Measurements from ENCODE around the gene AP2A2.

GRCh38 chr11:940496-941135 lies 14.9 kb downstream of the AP2A2 start:
- no peak for TF ChIP-seq SMAD3 (CRISPR knock-in tag; IDR thresholded peaks at IDR 0.05; ENCODE audit: borderline replicate concordance)
- no peak for TF ChIP-seq CTCF (IDR thresholded peaks at IDR 0.05)
- no peak for TF ChIP-seq NFYB (CRISPR knock-in tag; conservative IDR thresholded peaks at IDR 0.05; ENCODE audit: low read depth)
- no peak for TF ChIP-seq FOXP4 (CRISPR knock-in tag; IDR thresholded peaks at IDR 0.05)
- TF ChIP-seq NFE2L1 (CRISPR knock-in tag; IDR thresholded peaks at IDR 0.05) = no peak
- TF ChIP-seq ELF4 (CRISPR knock-in tag; IDR thresholded peaks at IDR 0.05; ENCODE audit: low read depth) = no peak
- no peak for TF ChIP-seq MLX (CRISPR knock-in tag; IDR thresholded peaks at IDR 0.05)
- TF ChIP-seq CREM (CRISPR knock-in tag; IDR thresholded peaks at IDR 0.05) = no peak
- TF ChIP-seq NR2C2 (CRISPR knock-in tag; IDR thresholded peaks at IDR 0.05) = no peak
- TF ChIP-seq AFF4 (CRISPR knock-in tag; IDR thresholded peaks at IDR 0.05; ENCODE audit: borderline replicate concordance) = no peak
- TF ChIP-seq MXD4 (CRISPR knock-in tag; IDR thresholded peaks at IDR 0.05; ENCODE audit: borderline replicate concordance) = no peak
- no peak for TF ChIP-seq SP1 (CRISPR knock-in tag; conservative IDR thresholded peaks at IDR 0.05)
- TF ChIP-seq USF2 (CRISPR knock-in tag; IDR thresholded peaks at IDR 0.05) = no peak

Measured in WTC11 (cell line).